OCI-LY1 (cell line): ENCODE data around the gene ACAN.

ENCODE experiments used
- H2AFZ ChIP-seq: fragments of 200-600 bp; sonication (generic), shearing (Covaris generic); 2 replicates; pipeline ENCODE4 v1.6.0; 2014; ENCODE audit warnings: antibody characterized with exemption, mild to moderate bottlenecking, low read length
- H3F3A ChIP-seq: fragments of 200-600 bp; sonication (generic), shearing (Covaris generic); 2 replicates; pipeline ENCODE4 v1.6.0; 2014; ENCODE audit warnings: mild to moderate bottlenecking, antibody characterized with exemption, low read length, moderate library complexity; ENCODE audit not compliant: insufficient read depth
- H3K27ac ChIP-seq: fragments of 200-600 bp; sonication (generic); 2 replicates; pipeline ENCODE4 v1.5.1; 2014; ENCODE audit warnings: low read length, mixed run types, mild to moderate bottlenecking, low read depth; ENCODE audit not compliant: poor library complexity, severe bottlenecking
- H3K27me3 ChIP-seq: fragments of 200-600 bp; sonication (generic); 2 replicates; pipeline ENCODE4 v1.6.0; 2014; ENCODE audit warnings: antibody characterized with exemption, mild to moderate bottlenecking, low read length, moderate library complexity; ENCODE audit not compliant: insufficient read depth
- H3K36me3 ChIP-seq: fragments of 200-600 bp; sonication (generic); 2 replicates; pipeline ENCODE4 v1.6.1; 2014; ENCODE audit warnings: mild to moderate bottlenecking, antibody characterized with exemption, low read length, moderate library complexity, mixed read lengths; ENCODE audit not compliant: insufficient read depth
- H3K4me1 ChIP-seq: fragments of 200-600 bp; sonication (generic); 2 replicates; pipeline ENCODE4 v1.5.1; 2014; ENCODE audit warnings: mild to moderate bottlenecking, low read length, moderate library complexity; ENCODE audit not compliant: insufficient read depth, severe bottlenecking
- H3K4me2 ChIP-seq: fragments of 200-600 bp; sonication (generic), shearing (Covaris generic); 2 replicates; pipeline ENCODE4 v1.6.1; 2014; ENCODE audit warnings: low read length
- H3K4me3 ChIP-seq: fragments of 200-600 bp; sonication (generic); 2 replicates; pipeline ENCODE4 v1.5.1; 2014; ENCODE audit warnings: low read length, low read depth, mild to moderate bottlenecking, mixed read lengths; ENCODE audit not compliant: poor library complexity, severe bottlenecking
- H3K79me2 ChIP-seq: fragments of 200-600 bp; shearing (Covaris generic); 2 replicates; pipeline ENCODE4 v1.6.1; 2016; ENCODE audit warnings: mixed run types, low read length, mixed read lengths; ENCODE audit not compliant: insufficient read depth
- H3K9ac ChIP-seq: fragments of 200-600 bp; sonication (generic), shearing (Covaris generic); 2 replicates; pipeline ENCODE4 v1.6.1; 2014; ENCODE audit warnings: mild to moderate bottlenecking, low read length, mixed read lengths
- H3K9me2 ChIP-seq: fragments of 200-600 bp; sonication (generic), shearing (Covaris generic); 2 replicates; pipeline ENCODE4 v1.6.1; 2014; ENCODE audit warnings: low read depth, mild to moderate bottlenecking, low read length, mixed read lengths
- H3K9me3 ChIP-seq: fragments of 200-600 bp; shearing (Covaris generic); 2 replicates; pipeline ENCODE4 v1.6.1; 2014; ENCODE audit warnings: low read length, mixed read lengths
- H4K20me1 ChIP-seq: fragments of 200-600 bp; sonication (generic), shearing (Covaris generic); 2 replicates; pipeline ENCODE4 v1.6.0; 2016; ENCODE audit warnings: mild to moderate bottlenecking, low read length; ENCODE audit not compliant: insufficient read depth
- CTCF ChIP-seq: fragments of 200-600 bp; sonication (generic), shearing (Covaris generic); IDR thresholded peaks from 2 replicates; pipeline ENCODE4 v1.5.1; 2017; ENCODE audit warnings: mild to moderate bottlenecking, antibody characterized with exemption, low read length, moderate library complexity, mixed read lengths
- EZH2 ChIP-seq: fragments of 200-600 bp; sonication (generic), shearing (Covaris generic); IDR thresholded peaks from 2 replicates; pipeline ENCODE4 v1.8.0; 2017; ENCODE audit warnings: borderline replicate concordance, mixed run types, mild to moderate bottlenecking, antibody characterized with exemption, low read length, moderate library complexity, mixed read lengths

The ACAN gene

DNA sequence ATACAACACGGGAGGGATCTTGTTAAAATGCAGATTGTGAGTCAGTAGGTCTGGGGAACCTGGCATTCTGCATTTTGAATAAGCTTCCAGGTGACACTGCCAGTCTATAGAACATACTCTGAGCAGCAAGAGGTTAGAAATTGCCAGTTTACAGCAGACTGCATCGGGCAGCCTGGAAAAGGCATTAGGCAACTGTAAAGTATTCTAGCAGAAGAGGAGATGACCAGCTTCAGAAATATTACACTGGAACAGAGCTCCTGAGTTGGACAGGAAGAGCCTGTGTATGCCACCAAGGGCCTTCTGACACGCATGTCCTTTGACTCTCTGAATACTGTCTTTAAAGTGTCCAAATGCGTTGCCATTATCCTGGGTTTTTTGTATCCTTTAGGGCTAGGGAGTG is 2.5 kb upstream of the ACAN start:
- H3K9me3 ChIP-seq, result no peaks in the 10 kb centered on the region
- H3K4me2 ChIP-seq, result no peak overlapping the region
- no peaks in the 10 kb centered on the region for H3K9me2 ChIP-seq
- H4K20me1 ChIP-seq, result no peaks in the 10 kb centered on the region
- no peaks in the 10 kb centered on the region for H3F3A ChIP-seq
- no peaks in the 10 kb centered on the region for H3K27me3 ChIP-seq
- TF ChIP-seq EZH2 (no peak), CTCF (no peak)
- no peaks in the 10 kb centered on the region for H3K79me2 ChIP-seq
- no peaks in the 10 kb centered on the region for H3K36me3 ChIP-seq
- no peak overlapping the region for H3K4me3 ChIP-seq
- no peak overlapping the region for H3K9ac ChIP-seq
- H3K27ac ChIP-seq, result no peak overlapping the region
- H3K4me1 ChIP-seq, result no peaks in the 10 kb centered on the region
- H2AFZ ChIP-seq, result no peak overlapping the region

DNA sequence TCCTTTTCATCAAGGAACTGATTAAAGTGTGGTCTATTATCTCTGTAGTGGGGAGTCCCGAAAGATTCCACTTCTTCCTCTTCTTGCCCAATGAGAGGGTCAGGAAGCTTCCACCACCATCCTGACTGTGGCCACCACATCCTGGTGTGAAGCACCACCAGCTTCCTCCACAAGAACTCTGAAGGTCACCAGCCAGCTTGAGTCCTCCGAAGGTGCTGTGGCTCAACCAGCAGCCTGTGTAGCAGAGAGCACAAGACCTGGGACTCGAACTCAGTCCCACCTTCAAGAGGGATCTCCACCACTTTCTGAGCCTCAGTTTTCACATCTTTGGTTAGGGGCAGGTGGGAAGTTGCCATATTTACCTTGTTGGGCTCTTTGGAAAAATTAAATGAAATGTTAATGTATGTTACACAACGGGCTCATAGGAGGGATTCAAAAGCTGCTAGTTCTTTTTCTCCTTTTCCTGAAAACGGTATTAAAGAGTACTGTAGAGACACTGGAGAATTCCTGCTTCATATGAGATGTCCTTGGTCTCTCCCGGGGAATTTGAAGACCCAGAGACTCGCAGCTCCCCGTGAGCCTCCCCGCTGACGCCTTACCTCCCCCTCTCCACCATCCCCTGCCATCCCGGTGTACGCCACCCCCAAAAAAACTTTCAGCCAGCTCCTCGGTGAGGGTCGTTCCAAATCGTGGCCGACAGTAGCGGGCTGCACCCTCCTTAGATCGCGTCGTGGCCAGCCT is 816 bp upstream of the ACAN start:
- Histone ChIP-seq H3K9me2 (no peaks in the 10 kb centered on the region), H3F3A (no peaks in the 10 kb centered on the region), H3K4me1 (no peaks in the 10 kb centered on the region), H3K4me2 (no peak overlapping the region), H3K27ac (no peak overlapping the region), H3K9me3 (no peaks in the 10 kb centered on the region), H3K36me3 (no peaks in the 10 kb centered on the region), H3K9ac (no peak overlapping the region), H3K27me3 (no peaks in the 10 kb centered on the region), H3K79me2 (no peaks in the 10 kb centered on the region), H3K4me3 (no peak overlapping the region), H4K20me1 (no peaks in the 10 kb centered on the region), H2AFZ (no peak overlapping the region)
- TF ChIP-seq CTCF (no peak), EZH2 (no peak)

DNA sequence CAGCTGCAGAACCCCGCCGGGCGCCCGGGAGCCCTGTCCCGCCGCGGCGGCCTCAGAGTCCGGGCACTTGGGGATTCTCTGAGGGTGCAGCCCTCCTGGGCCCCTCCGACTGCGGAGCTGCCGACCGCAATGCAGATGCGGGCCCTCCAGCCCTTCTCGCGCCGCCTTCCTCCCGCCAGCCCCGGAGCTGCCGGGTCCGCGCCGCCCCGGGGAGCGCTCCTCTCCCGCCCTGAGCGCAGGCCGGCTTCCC is 320 bp upstream of the ACAN start:
- no peak overlapping the region for H3K9ac ChIP-seq
- H3K9me2 ChIP-seq, result no peaks in the 10 kb centered on the region
- TF ChIP-seq EZH2 (no peak), CTCF (no peak)
- no peaks in the 10 kb centered on the region for H4K20me1 ChIP-seq
- H3F3A ChIP-seq, result no peaks in the 10 kb centered on the region
- H3K4me2 ChIP-seq, result no peak overlapping the region
- H3K9me3 ChIP-seq, result no peaks in the 10 kb centered on the region
- H2AFZ ChIP-seq, result no peak overlapping the region
- H3K4me1 ChIP-seq, result no peaks in the 10 kb centered on the region
- H3K79me2 ChIP-seq, result no peaks in the 10 kb centered on the region
- H3K4me3 ChIP-seq, result no peak overlapping the region
- no peaks in the 10 kb centered on the region for H3K36me3 ChIP-seq
- no peaks in the 10 kb centered on the region for H3K27me3 ChIP-seq
- H3K27ac ChIP-seq, result no peak overlapping the region
